Mucosa of descending colon (tissue), 3 donors: ENCODE results near the gene DDX52. TPM values are rescaled to one million over a fixed set of nuclear protein-coding genes. Genes with fewer than 3 reads are reported as not detected.
"Not testable (repeated sequence)": the region's sequence is repeated elsewhere in the genome, so short reads cannot be mapped to it uniquely, and the experiment has no call there.

ENCODE experiments used
- ATAC-seq: fragments of 200-7000 bp; cut with Tn5 transposase; one replicate; pipeline ENCODE4 v1.9.1; 2020; ENCODE audit warnings: mild to moderate bottlenecking, moderate library complexity
- DNase-seq, 3 donors: peaks; one replicate each; pipeline ENCODE4 v3.0.0-alpha.2; 2020
- H3K36me3 ChIP-seq: fragments of 200-600 bp; one replicate; pipeline ENCODE4 v1.8.0; 2021; ENCODE audit warnings: low read depth, mild to moderate bottlenecking
- H3K4me1 ChIP-seq: fragments of 200-600 bp; one replicate; pipeline ENCODE4 v1.8.0; 2021; ENCODE audit warnings: low read depth, mild to moderate bottlenecking
- H3K4me3 ChIP-seq: fragments of 200-600 bp; one replicate; pipeline ENCODE4 v1.8.0; 2021; ENCODE audit warnings: mild to moderate bottlenecking
- H3K9me3 ChIP-seq: fragments of 200-600 bp; one replicate; pipeline ENCODE4 v1.8.0; 2021; ENCODE audit warnings: mild to moderate bottlenecking
- CTCF ChIP-seq: fragments of 200-600 bp; IDR thresholded peaks from one replicate; pipeline ENCODE4 v1.8.0; 2022; ENCODE audit warnings: antibody characterized with exemption, mild to moderate bottlenecking
- intact Hi-C, 2 donors: fragments of 100-400 bp; cut with DNase I in 1 of 2; cut with micrococcal nuclease in 1 of 2; formaldehyde crosslinking; loops; one replicate each; pipeline versions ENCODE4 v1.11.0 to v1.11.1; 2022; cut with DNase I, micrococcal nuclease
- long read RNA-seq, 2 donors: library from polyadenylated mRNA; unstranded; transcript quantifications; one replicate each; pipeline ENCODE4 v2.0.0, GENCODE V29; 2019 to 2021
- total RNA-seq, 3 donors: library from RNA; stranded (reverse); fragmentation: NEBNext Ultra II Directional in 2 of 3; extraction: Animal tissue kit (Norgen Biotek cat#: 25700) in 2 of 3; gene quantifications; one replicate each; pipeline versions ENCODE4 v1.2.1 to v1.2.4, GENCODE V29; 2021 to 2023
- donor health status: DM: no; HTN: no; CAD: no; lungs with moderate emphysema.
- donor health status: DM: no; HTN: no; CAD: no.
- donor health status: DM: no; HTN: yes; CAD: no.

DDX52 gene
- total RNA-seq: 10 to 100 TPM; 22.3 to 26.9 (median 26.0) TPM
- long read RNA-seq, donor 1, full-length matches to known transcripts: 7 of 12 reads
- long read RNA-seq, donor 1, partial matches to known transcripts: 1 of 12 reads
- long read RNA-seq, donor 1, other reads (novel, unspliced or antisense): 4 of 12 reads
- long read RNA-seq, donor 2, full-length matches to known transcripts: 3 of 15 reads
- long read RNA-seq, donor 2, partial matches to known transcripts: 7 of 15 reads
- long read RNA-seq, donor 2, other reads (novel, unspliced or antisense): 5 of 15 reads

DNA sequence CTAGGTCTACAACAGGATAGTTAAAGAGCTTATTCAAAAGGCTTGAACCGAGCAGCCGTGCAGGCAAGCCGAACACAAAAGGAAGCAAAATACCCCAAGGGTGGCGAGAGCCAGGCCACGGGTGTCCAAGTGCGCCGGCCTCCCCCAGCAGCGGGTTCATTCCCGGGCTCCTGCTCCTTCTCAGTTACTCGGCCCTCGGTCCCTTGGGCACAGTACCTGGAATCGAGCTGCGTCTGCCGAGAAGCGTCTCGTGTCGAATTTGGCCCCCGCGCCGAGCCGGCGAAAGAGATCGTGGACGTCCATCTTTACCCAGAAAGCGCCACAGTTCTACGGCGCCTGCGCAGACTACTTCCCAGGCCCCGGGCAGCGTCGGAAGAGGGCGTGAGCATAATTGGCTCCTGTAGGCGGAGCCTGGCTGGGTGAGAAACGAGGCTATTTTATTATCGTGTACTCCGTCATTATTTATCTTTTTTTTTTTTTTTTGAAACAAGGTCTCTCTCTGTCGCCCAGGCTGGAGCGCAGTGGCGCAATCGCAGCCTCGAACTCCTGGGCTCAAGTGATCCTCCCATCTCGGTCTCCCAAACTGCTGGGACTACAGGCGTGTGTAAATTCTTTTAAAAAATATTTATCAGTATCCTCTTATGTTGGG is at the start of gene DDX52:
Gene DDX52, minus strand, starts transcription at position 329 of the 649 bp plus-strand sequence. Its CDS starts 26 bp downstream, at position 303.
- Histone ChIP-seq H3K4me3 (peak within 1 kb of the TSS; percentile 78), H3K36me3 (no peaks in the 10 kb centered on the region), H3K4me1 (peaks cover 11% of the 10 kb centered on the region), H3K9me3 (no peaks in the 10 kb centered on the region)
- intact Hi-C loops: no loop called here
- peak; percentile 100 for ATAC-seq
- TF ChIP-seq CTCF: no peak
- DNase-seq: peak; percentile 94 to 96 (median 95)

- TF ChIP-seq CTCF: no peak
- Histone ChIP-seq H3K36me3 (no peaks in the 10 kb centered on the region), H3K4me3 (no peak overlapping the region), H3K9me3 (no peaks in the 10 kb centered on the region), H3K4me1 (no peaks in the 10 kb centered on the region)
- ATAC-seq (no peak), DNase-seq (no peak)
- intact Hi-C loops: no loop called here
Observed at GRCh38 chr17:37691807-37692206, 48.6 kb upstream of the DDX52 start.

DNA sequence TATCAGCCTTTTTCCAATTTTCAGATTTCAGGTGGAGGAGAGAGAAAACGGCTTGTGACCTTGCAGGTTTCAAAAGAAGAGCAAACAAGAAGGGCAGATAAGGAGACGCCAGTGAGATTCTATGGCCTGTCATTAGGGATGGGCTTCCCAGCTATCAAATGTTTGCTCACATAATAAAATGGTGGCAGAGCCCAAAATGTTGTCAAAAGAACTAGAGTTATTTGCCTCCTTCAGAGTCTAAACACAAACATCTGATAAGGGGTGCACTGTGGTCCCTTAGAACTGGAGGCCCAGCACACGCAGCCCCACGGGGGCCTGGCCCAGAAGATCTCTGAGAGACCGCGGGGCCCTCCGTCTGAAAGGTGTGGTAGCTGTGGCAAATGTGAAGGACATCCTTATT is 46.1 kb upstream of the DDX52 start:
- DNase-seq: no peak
- Histone ChIP-seq H3K9me3 (no peaks in the 10 kb centered on the region), H3K36me3 (no peaks in the 10 kb centered on the region), H3K4me1 (no peaks in the 10 kb centered on the region), H3K4me3 (no peak overlapping the region)
- intact Hi-C loops: no loop called here
- TF ChIP-seq CTCF: no peak
- no peak for ATAC-seq

GRCh38 chr17:37683454-37683984 is 40.3 kb upstream of the DDX52 start:
- TF ChIP-seq CTCF: no peak
- Histone ChIP-seq H3K4me3 (no peak overlapping the region), H3K4me1 (no peaks in the 10 kb centered on the region), H3K36me3 (no peaks in the 10 kb centered on the region), H3K9me3 (no peaks in the 10 kb centered on the region)
- intact Hi-C loops: no loop called here
- no peak for DNase-seq
- ATAC-seq: peak; percentile 84

GRCh38 chr17:37682007-37682406 is 38.8 kb upstream of the DDX52 start:
- intact Hi-C loops: no loop called here
- no peak overlapping the region for H3K4me3 ChIP-seq
- DNase-seq: no peak
- no peak for ATAC-seq
- no peaks in the 10 kb centered on the region for H3K9me3 ChIP-seq
- H3K36me3 ChIP-seq: no peaks in the 10 kb centered on the region
- peaks cover 3% of the 10 kb centered on the region for H3K4me1 ChIP-seq
- no peak for TF ChIP-seq CTCF

DNA sequence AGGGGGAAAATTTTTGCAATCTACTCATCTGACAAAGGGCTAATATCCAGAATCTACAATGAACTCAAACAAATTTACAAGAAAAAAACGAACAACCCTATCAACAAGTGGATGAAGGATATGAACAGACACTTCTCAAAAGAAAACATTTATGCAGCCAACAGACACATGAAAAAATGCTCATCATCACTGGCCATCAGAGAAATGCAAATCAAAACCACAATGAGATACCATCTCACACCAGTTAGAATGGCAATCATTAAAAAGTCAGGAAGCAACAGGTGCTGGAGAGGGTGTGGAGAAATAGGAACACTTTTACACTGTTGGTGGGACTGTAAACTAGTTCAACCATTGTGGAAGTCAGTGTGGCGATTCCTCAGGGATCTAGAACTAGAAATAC is 36.7 kb upstream of the DDX52 start:
- DNase-seq, H3K4me3 ChIP-seq, H3K36me3 ChIP-seq, intact Hi-C loops, H3K9me3 ChIP-seq, ATAC-seq: not testable (repeated sequence)
- H3K4me1 ChIP-seq: peaks cover 15% of the 10 kb centered on the region
